Prostate gland (tissue), 2 donors: ENCODE measurements around the gene KLHDC4.
A peak's percentile ranks its signal among the peaks of the same experiment; 100 is the strongest.

Source experiments
- POLR2A ChIP-seq: fragments of 450-650 bp; IDR thresholded peaks from one replicate; pipeline ENCODE4 v1.6.1; 2016; ENCODE audit warnings: antibody characterized with exemption, mild to moderate bottlenecking
- POLR2AphosphoS5 ChIP-seq: sonication (generic); formaldehyde crosslinking; IDR thresholded peaks from one replicate; pipeline ENCODE4 v1.6.1; 2017; ENCODE audit warnings: antibody characterized with exemption
- TF ChIP-seq, protein P1 (sequence below), 4 experiments: fragments of 200-600 bp in 2 of 4; fragments of 450-650 bp in 2 of 4; sonication (generic) in 2 of 4; IDR thresholded peaks; 1 replicate in 3 of 4; 2 replicates in 1 of 4; pipeline ENCODE4 v1.5.1; 2016 to 2019; ENCODE audit warnings: antibody characterized with exemption in 4 of 4, mild to moderate bottlenecking in 2 of 4, moderate library complexity in 2 of 4

DNA sequence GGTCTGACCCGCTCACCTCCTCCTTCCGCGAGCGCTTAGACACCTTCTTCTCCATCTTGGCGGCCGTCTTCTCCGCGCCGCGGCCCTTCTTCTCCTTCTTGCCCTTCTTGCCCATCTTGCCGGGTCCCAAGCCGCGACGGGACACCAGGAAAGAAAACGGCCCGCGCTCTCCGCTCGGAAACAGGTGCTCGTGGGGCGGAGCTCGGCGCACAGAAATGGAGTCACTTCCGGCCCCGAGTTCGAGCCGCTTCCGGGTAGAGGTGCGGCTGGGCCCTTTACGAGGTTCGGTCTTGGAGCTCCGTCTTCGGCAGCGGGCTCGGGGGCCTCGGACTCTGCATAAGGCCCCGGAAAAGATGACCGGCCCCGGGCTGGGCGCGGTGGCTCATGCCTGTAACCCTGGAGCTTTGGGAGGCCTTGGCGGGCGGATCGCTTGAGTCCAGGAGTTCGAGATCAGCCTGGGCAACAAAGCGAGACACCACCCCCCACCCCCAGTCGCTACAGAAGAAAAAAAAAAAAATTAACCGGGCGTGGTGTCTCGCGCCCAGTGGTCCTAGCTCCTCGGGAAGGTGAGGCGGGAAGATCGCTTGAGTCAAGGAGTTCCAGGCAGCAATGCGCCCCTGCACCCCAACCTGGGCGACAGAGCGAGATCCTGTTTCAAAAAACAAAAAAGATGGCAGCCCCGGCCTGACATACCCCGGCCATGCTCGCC lies at the start of gene KLHDC4:
- TF ChIP-seq, protein P1, sequence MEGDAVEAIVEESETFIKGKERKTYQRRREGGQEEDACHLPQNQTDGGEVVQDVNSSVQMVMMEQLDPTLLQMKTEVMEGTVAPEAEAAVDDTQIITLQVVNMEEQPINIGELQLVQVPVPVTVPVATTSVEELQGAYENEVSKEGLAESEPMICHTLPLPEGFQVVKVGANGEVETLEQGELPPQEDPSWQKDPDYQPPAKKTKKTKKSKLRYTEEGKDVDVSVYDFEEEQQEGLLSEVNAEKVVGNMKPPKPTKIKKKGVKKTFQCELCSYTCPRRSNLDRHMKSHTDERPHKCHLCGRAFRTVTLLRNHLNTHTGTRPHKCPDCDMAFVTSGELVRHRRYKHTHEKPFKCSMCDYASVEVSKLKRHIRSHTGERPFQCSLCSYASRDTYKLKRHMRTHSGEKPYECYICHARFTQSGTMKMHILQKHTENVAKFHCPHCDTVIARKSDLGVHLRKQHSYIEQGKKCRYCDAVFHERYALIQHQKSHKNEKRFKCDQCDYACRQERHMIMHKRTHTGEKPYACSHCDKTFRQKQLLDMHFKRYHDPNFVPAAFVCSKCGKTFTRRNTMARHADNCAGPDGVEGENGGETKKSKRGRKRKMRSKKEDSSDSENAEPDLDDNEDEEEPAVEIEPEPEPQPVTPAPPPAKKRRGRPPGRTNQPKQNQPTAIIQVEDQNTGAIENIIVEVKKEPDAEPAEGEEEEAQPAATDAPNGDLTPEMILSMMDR (IDR thresholded peaks at IDR 0.05): no peak
- peak; percentile 98 for TF ChIP-seq POLR2AphosphoS5
- peak; percentile 52 for TF ChIP-seq POLR2A
